Measurements from ENCODE around the gene SGMS1. TPM values are rescaled to one million over a fixed set of nuclear protein-coding genes. Genes with fewer than 3 reads are reported as not detected.
"Not testable (repeated sequence)": the region's sequence is repeated elsewhere in the genome, so short reads cannot be mapped to it uniquely, and the experiment has no call there.

Gene SGMS1
- polyA plus RNA-seq, 3 donors = 6.6 to 17.5 (median 8.4) TPM

- H3K27ac ChIP-seq (ENCODE audit: low read depth, low read length) = no peak overlapping the region
- WGBS, 3 donors = 71 to 96% (median 95%) methylated on average over 5 of the region's 5 CpGs
Measured at GRCh38 chr10:50506861-50507573, 116.7 kb downstream of the SGMS1 start.

- WGBS, 3 donors = 94 to 98% (median 94%) methylated on average over 1 of the region's 1 CpG
- H3K27ac ChIP-seq (ENCODE audit: low read depth, low read length) = no peak overlapping the region
Measured at GRCh38 chr10:50504389-50504788, 119.4 kb downstream of the SGMS1 start.

DNA sequence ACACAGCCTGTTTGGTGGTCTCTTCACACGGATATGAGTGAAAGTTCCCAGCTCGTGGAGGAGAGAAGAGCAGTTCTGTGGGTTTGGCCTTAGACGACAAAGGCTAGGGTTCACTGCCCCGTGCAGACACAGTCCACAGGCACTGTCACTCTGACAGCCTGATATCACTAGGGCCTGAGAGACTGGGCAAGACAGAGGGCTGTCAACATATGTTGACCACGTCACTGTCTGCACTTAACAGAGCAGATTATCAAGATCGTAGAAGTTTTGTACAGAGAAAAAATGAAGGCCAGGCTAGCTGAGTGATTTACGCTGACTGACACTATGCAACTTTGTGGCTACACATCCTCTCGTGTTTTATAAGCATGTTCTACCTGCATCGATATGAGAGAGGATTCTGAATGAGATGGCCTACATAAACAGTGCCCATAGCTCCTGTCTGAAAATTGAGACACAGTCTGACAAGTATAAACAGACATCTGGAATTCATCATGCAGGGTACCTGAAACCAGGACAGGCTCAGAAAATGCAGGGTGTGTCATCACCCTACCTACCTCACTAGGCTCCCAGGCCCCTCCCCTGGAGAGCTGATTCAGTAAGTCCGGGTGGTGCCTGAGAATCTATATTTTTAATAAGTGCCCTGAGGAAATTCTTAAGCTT, 120.0 kb downstream of the SGMS1 start:
- WGBS, 3 donors = 80 to 83% (median 82%) methylated on average over 10 of the region's 10 CpGs
- no peak overlapping the region for H3K27ac ChIP-seq (ENCODE audit: low read depth, low read length)

GRCh38 chr10:50503156-50503555, 120.6 kb downstream of the SGMS1 start:
- not testable (repeated sequence) for H3K27ac ChIP-seq (ENCODE audit: low read depth, low read length)
- 94 to 95% (median 95%) methylated on average over 4 of the region's 4 CpGs for WGBS, 3 donors

DNA sequence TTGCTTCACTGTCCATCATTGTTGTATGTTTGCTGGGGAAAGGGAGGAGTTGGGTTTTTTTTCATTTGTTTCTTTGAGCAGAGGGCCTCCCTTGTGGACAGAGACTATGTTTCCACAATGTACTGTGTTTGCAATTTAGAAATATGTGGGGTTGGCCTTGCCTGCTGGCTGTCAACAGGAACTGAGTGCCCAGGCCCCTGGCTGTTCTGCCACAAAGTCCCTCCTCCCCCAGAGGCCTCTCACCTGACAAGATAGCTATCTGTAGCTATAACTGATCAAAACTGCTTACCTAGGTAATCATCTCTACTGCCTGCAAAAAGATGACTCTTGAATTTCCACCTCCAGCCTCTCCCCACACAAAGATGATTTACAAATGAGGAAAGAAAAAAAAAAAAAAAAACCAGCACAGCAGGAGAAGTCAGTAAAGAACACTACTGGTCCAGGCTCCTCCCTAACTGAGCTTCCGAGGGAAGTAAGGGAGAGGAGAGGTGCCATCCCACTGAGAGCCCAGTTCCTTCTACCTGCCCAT, 121.8 kb downstream of the SGMS1 start:
- no peak overlapping the region for H3K27ac ChIP-seq (ENCODE audit: low read depth, low read length)
- 55 to 76% (median 59%) methylated on average over 1 of the region's 1 CpG for WGBS, 3 donors

DNA sequence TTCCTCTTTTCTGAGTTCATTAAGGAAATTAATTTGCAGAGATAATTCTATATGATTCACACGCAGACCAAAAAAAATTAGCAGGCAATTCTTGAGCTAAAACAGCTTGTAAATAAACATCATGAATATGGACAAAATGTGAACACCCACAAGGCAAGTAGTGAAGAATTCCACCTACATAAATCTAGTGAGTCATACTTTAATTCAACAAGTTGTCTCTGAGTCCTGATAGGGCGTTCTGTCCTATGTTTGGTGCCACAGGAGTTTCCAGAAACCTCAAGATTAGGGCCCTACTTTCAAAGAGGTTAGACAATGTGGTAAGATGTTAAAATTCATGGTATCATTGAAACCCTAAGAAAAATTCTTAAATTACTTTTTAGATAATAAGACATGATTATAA, 122.3 kb downstream of the SGMS1 start:
- WGBS, 3 donors = 87 to 89% (median 89%) methylated on average over 2 of the region's 2 CpGs
- no peak overlapping the region for H3K27ac ChIP-seq (ENCODE audit: low read depth, low read length)

- 94 to 100% (median 94%) methylated on average over 1 of the region's 1 CpG for WGBS, 3 donors
- H3K27ac ChIP-seq (ENCODE audit: low read depth, low read length) = no peak overlapping the region
Measured at GRCh38 chr10:50498465-50498864, 125.3 kb downstream of the SGMS1 start.

DNA sequence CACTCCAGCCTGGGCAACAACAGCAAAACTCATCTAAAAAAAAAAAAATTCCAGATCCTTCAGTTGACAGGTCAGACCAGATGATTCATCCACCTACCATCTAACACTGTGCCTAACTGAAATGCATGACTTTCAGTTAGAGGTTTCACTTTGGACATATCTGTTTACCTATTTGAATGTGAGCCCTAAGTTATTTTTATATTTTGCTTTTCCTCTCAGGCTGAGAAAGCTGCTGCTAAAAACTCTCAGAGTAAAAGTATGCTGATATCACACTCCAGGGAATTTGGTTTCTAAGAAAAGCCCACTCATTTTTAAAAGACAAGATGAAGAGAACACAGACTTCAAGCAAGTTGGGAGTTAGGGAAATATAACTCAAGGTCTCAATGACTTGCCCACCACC, 126.0 kb downstream of the SGMS1 start:
- H3K27ac ChIP-seq (ENCODE audit: low read depth, low read length) = no peak overlapping the region

GRCh38 chr10:50496228-50496627, 127.5 kb downstream of the SGMS1 start:
- no peak overlapping the region for H3K27ac ChIP-seq (ENCODE audit: low read depth, low read length)
- WGBS, 3 donors = 83 to 96% (median 92%) methylated on average over 2 of the region's 2 CpGs

- 95 to 97% (median 96%) methylated on average over 5 of the region's 5 CpGs for WGBS, 3 donors
- H3K27ac ChIP-seq (ENCODE audit: low read depth, low read length) = no peak overlapping the region
Measured at GRCh38 chr10:50490241-50490640, 133.5 kb downstream of the SGMS1 start.

GRCh38 chr10:50484550-50484949, 139.2 kb downstream of the SGMS1 start:
- H3K27ac ChIP-seq (ENCODE audit: low read depth, low read length) = not testable (repeated sequence)
- 91 to 94% (median 93%) methylated on average over 1 of the region's 1 CpG for WGBS, 3 donors

GRCh38 chr10:50480054-50481007, 143.4 kb downstream of the SGMS1 start:
- no peak overlapping the region for H3K27ac ChIP-seq (ENCODE audit: low read depth, low read length)
- WGBS, 3 donors = 90 to 98% (median 93%) methylated on average over 9 of the region's 9 CpGs

DNA sequence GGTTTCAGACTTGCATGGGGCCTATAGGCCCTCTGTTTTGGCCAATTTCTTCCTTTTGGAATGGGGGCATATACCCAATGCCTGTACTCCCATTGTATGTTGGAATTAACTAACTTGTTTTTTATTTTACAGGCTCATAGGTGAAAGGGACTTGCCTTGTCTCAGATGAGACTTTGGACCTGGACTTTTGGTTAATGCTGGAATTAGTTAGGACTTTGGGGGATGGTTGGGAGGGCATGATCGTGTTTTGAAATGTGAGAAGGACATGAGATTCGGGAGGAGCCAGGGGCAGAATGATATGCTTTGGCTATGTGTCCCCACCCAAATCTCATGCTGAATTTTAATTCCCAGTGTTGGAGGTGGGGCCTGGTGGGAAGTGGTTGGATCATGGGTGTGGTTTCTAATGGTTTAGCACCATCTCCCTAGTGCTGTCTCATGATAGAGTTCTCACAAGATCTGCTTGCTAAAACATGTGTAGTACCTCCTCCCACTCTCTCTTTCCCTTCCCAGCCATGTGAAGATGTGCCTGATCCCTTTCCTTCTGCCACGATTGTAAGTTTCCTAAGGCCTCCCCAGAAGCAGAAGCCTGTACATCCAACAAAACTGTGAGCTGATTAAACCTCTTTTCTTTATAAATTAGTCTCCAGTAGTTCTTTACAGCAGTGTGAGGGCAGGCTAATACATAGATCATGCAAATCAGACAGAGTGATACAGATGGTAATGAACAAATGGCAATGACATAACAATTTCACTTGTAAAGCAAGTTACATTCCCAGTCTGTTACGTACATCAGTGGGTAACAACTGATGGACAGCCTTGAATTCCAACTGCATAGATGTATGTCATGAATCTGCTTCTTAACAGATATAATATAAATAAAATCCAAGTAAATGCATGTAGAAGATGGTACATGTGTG, 146.2 kb downstream of the SGMS1 start:
- no peak overlapping the region for H3K27ac ChIP-seq (ENCODE audit: low read depth, low read length)
- WGBS, 3 donors = 85 to 97% (median 85%) methylated on average over 4 of the region's 4 CpGs

DNA sequence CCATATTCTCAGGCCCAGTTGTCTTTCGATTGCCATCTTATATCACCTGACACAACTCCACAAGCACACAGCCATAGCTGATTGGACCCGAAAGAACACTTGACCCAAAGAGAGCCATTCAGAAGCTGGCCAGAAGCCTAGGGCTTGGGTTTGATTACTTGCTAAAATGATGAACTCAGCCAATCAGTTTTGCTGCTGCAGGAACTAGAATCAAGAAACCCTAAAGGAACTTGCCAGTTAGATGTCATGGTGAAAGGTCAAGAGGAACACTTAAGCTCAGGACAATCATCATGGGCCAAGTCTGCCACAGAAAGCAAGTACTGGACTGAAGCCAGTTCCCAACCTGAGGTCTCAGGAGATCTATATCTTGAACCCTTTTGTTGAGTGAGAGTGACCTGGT, 150.0 kb downstream of the SGMS1 start:
- WGBS, 3 donors = 97 to 99% (median 97%) methylated on average over 2 of the region's 2 CpGs

GRCh38 chr10:50472914-50473313, 150.8 kb downstream of the SGMS1 start:
- H3K27ac ChIP-seq (ENCODE audit: low read depth, low read length) = no peak overlapping the region

More for the DNA sequence above, 150.0 kb downstream of the SGMS1 start:
- H3K27ac ChIP-seq (ENCODE audit: low read depth, low read length) = no peak overlapping the region

- WGBS, 3 donors = 54 to 83% (median 62%) methylated on average over 3 of the region's 3 CpGs
- no peak overlapping the region for H3K27ac ChIP-seq (ENCODE audit: low read depth, low read length)
Measured at GRCh38 chr10:50471583-50471975, 152.2 kb downstream of the SGMS1 start.

DNA sequence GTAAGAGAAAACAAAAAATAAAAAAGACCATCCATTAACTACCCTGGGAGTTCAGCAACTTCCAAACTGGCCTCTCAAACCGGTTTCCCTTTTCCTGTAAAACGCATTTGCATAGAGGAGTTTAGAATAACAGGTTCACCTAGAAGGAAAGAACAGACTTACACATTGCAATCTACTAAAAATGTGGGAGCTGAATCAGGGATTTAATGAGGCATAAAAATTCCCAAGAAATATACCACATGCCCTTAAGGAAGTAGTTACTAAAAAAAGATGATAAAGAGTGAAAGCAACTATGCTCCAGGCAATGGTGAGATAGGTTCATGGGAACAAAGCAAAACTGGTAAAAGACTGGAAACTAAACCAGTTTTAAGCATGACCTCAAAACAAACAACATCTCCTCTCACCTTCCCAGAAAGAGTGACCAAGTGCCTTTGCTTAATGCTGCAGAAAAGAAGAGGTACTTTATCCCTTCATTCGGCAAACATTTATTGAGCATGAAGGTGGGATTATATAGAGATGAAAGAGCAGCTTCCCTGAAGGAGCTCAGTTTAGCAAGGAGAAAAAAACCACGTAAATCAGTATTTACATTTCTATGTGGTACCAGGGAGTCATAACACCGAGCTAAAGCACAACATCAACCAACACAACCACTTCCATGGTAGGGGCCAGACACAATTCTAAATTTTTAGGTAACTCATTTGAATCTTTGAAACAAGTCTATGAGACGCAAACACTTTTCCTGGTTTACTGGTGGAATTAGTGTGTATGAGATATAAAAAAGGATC, 152.8 kb downstream of the SGMS1 start:
- 68 to 78% (median 73%) methylated on average over 6 of the region's 6 CpGs for WGBS, 3 donors
- no peak overlapping the region for H3K27ac ChIP-seq (ENCODE audit: low read depth, low read length)
